HG03039 (cell line): ENCODE data around the gene PCDHA4.
"Not testable (repeated sequence)": the region's sequence is repeated elsewhere in the genome, so short reads cannot be mapped to it uniquely, and the experiment has no call there.

Experiments used
- ATAC-seq: cut with Tn5 transposase; IDR thresholded peaks from one replicate; pipeline ENCODE4 v1.9.1; 2021; ENCODE audit warnings: mild to moderate bottlenecking, moderate library complexity; ENCODE audit not compliant: unreplicated experiment

PCDHA4 gene

GRCh38 chr5:140821375-140822280 is 14.8 kb downstream of the PCDHA4 start, which contains the start of gene PCDHA5:
Gene PCDHA5, plus strand, starts transcription at chr5:140821613.
- no peak for ATAC-seq

- no peak for ATAC-seq
Measured at GRCh38 chr5:140822281-140822629, 15.4 kb downstream of the PCDHA4 start.

GRCh38 chr5:140822969-140823368 is 16.1 kb downstream of the PCDHA4 start:
- ATAC-seq, result not testable (repeated sequence)

GRCh38 chr5:140823475-140823874 is 16.6 kb downstream of the PCDHA4 start:
- ATAC-seq, result no peak

GRCh38 chr5:140827704-140828361 is 21.0 kb downstream of the PCDHA4 start, which contains the start of gene PCDHA6:
Gene PCDHA6, plus strand, starts transcription at chr5:140827960. Its CDS starts 132 bp downstream, at chr5:140828092.
- ATAC-seq, result no peak

- no peak for ATAC-seq
Measured at GRCh38 chr5:140828362-140828737, 21.5 kb downstream of the PCDHA4 start.

GRCh38 chr5:140829511-140830501 is 22.9 kb downstream of the PCDHA4 start:
- ATAC-seq, result not testable (repeated sequence)

DNA sequence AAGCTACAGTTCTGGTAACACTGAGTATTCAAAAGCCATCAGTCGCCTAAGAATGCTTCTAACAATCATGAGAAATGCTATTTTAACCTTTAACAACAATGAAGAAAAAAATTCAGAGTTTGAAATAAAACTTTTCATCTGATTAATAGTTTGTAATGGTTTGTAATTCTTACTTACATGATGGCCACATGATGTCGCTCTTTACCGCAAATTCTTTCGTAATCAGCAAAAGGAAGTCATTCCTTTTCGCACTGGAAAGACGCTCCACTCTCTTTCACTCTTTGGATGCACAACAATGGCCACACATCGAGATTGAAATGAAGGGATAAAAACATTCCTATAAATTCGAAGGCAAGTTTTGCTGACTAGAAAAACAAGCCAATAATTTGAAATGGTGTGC is 27.1 kb downstream of the PCDHA4 start, which contains the start of gene PCDHA7:
TSS of gene PCDHA7 (plus strand) at position 277 of the 400 bp plus-strand sequence. CDS start at position 392, 115 bp downstream.
- no peak for ATAC-seq

DNA sequence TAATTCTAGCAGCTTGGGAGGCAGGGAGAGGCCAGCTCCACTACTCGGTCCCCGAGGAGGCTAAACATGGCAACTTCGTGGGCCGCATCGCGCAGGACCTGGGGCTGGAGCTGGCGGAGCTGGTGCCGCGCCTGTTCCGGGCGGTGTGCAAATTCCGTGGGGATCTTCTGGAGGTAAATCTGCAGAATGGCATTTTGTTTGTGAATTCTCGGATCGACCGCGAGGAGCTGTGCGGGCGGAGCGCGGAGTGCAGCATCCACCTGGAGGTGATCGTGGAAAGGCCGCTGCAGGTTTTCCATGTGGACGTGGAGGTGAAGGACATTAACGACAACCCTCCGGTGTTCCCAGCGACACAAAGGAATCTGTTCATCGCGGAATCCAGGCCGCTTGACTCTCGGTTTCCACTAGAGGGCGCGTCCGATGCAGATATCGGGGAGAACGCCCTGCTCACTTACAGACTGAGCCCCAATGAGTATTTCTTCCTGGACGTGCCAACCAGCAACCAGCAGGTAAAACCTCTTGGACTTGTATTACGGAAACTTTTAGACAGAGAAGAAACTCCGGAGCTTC is 27.7 kb downstream of the PCDHA4 start:
- not testable (repeated sequence) for ATAC-seq

GRCh38 chr5:140835622-140836510 is 29.0 kb downstream of the PCDHA4 start:
- no peak for ATAC-seq

GRCh38 chr5:140840978-140841962 is 34.4 kb downstream of the PCDHA4 start, which contains the start of gene PCDHA8:
Gene PCDHA8, plus strand, starts transcription at chr5:140841187. Its CDS starts 135 bp downstream, at chr5:140841322.
- no peak for ATAC-seq

DNA sequence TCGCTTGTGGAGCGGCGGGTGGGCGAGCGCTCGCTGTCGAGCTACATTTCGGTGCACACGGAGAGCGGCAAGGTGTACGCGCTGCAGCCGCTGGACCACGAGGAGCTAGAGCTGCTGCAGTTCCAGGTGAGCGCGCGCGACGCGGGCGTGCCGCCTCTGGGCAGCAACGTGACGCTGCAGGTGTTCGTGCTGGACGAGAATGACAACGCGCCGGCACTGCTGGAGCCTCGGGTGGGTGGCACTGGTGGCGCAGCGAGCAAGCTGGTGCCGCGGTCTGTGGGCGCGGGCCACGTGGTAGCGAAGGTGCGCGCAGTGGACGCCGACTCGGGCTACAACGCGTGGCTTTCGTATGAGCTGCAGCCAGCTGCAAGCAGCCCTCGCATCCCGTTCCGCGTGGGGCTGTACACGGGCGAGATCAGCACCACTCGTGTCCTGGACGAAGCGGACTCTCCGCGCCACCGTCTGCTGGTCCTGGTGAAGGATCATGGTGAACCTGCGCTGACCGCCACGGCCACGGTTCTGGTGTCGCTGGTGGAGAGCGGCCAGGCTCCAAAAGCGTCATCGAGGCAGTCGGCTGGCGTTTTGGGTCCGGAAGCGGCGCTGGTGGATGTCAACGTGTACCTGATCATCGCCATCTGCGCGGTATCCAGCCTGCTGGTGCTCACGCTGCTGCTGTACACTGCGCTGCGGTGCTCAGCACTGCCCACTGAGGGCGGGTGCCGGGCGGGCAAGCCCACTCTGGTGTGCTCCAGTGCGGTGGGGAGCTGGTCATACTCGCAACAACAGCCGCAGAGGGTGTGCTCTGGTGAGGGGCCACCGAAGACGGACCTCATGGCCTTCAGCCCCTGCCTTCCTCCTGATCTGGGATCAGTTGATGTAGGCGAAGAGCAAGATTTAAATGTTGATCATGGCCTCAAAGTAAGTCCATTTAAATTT is 36.2 kb downstream of the PCDHA4 start:
- ATAC-seq, result no peak

- ATAC-seq, result not testable (repeated sequence)
Measured at GRCh38 chr5:140848139-140849102, 41.6 kb downstream of the PCDHA4 start, which contains the start of gene PCDHA9. Gene PCDHA9, plus strand, starts transcription at chr5:140848382. Its CDS starts 114 bp downstream, at chr5:140848496.

GRCh38 chr5:140849831-140850634 is 43.2 kb downstream of the PCDHA4 start:
- not testable (repeated sequence) for ATAC-seq
